Measurements from ENCODE around the gene ERVFRD-1.

Gene ERVFRD-1

DNA sequence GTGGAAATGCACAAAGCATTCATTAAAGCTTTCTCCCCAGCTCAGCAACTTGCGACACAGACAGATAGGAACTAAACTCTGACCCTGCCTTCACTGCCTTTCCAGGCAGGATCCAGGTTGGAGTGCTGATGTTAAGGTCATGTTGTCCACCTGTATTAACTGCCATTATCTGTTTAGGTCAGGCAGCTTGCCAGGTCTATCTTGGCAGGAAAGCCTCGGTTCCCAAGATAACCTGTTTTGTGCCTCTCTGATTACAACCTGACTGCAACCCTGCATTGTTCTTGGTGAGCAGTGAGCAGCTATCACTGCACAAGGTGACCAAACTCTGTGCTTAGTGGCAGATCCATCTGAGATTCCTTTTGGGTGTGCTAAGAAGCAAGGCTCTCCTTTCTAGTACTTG lies 44.2 kb downstream of the ERVFRD-1 start:
- no peak for DNase-seq (ENCODE audit: low read depth)
- H3K4me3 ChIP-seq (ENCODE audit: low read depth, low read length): no peak overlapping the region
- in situ Hi-C loops (cut with HindIII; ENCODE audit: low sequenced_read_pairs): no loop called here
- TF ChIP-seq, protein P1, sequence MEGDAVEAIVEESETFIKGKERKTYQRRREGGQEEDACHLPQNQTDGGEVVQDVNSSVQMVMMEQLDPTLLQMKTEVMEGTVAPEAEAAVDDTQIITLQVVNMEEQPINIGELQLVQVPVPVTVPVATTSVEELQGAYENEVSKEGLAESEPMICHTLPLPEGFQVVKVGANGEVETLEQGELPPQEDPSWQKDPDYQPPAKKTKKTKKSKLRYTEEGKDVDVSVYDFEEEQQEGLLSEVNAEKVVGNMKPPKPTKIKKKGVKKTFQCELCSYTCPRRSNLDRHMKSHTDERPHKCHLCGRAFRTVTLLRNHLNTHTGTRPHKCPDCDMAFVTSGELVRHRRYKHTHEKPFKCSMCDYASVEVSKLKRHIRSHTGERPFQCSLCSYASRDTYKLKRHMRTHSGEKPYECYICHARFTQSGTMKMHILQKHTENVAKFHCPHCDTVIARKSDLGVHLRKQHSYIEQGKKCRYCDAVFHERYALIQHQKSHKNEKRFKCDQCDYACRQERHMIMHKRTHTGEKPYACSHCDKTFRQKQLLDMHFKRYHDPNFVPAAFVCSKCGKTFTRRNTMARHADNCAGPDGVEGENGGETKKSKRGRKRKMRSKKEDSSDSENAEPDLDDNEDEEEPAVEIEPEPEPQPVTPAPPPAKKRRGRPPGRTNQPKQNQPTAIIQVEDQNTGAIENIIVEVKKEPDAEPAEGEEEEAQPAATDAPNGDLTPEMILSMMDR (IDR thresholded peaks at IDR 0.05; ENCODE audit: low read depth, low read length, missing control alignments): no peak

DNA sequence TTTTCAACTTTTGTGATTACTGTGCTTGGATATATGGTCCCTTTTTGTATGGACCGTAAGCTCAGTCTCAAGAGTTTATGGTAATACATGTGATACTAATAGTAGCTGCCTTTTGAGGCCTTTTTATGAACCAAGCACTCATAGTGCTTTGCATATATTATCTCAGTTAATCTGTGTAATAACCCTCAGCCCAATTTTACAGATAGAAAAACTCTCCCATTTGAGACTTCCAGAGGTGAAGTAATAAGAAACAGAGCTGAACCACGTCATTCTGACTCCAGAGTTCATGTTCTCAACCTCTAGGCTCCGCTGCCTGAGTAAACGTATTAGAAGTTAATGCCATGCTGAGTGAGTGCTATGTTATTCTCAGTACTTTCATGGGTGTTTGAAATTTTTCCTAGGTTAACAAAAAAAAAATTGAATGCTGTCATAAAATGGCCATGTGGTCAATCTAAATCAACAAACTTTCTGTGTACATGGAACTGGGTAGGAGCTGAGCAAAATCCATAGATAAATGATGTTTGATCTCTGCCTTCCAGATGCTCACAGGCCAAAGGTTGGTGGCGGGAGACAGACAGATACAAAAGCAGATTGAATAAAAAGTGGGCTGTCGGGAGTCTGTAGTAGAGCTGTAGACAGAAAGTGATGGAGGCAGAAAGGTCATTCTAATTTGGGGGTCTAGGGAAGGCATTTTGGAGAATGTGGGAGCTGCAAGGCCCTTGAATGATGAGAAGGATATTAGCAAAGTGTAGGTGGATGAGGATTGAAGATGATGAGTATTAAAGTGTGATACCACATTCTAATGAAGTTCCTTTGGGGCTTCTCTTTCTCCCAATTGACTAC lies 44.8 kb downstream of the ERVFRD-1 start:
- in situ Hi-C loops (cut with HindIII; ENCODE audit: low sequenced_read_pairs): no loop called here
- H3K4me3 ChIP-seq (ENCODE audit: low read depth, low read length): no peak overlapping the region
- no peak for DNase-seq (ENCODE audit: low read depth)
- TF ChIP-seq, protein P1 (IDR thresholded peaks at IDR 0.05; ENCODE audit: low read depth, low read length, missing control alignments): no peak

DNA sequence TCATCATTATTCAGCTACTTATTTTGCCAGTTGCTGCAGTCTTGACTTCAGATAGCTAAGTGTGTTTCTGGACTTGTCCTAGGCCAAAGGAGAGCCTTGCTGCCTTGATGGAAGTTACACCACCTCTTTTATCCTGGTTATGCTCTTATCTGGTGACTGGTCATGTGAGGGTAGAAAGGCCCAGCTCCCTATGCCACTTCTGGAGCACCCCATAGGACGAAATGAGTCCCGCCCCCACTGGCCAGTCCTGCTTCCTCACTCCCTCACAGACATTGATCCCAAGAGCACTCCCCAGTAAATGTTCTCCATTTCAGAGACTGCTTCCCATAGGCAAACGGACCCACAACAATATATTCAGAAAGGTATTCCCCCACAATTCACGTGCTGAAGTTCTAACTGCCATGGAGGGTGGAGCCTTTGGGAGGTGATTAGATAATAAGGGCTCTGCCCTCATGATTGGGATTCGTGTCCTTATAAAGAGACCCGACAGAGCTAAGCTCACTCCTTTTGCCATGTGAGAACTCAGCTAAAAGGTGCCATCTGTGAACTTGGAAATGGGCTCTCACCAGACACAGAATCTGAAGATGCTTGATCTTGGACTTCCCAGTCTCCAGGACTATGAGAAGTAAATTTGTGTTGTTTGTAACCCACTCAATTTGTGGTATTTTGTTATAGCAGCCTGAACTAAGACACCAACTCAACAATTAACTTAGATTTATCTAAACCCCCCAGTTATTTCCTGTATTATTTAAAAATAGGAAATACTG lies 45.9 kb downstream of the ERVFRD-1 start:
- no peak for DNase-seq (ENCODE audit: low read depth)
- H3K4me3 ChIP-seq (ENCODE audit: low read depth, low read length): no peak overlapping the region
- TF ChIP-seq, protein P1 (IDR thresholded peaks at IDR 0.05; ENCODE audit: low read depth, low read length, missing control alignments): no peak
- in situ Hi-C loops (cut with HindIII; ENCODE audit: low sequenced_read_pairs): no loop called here

DNA sequence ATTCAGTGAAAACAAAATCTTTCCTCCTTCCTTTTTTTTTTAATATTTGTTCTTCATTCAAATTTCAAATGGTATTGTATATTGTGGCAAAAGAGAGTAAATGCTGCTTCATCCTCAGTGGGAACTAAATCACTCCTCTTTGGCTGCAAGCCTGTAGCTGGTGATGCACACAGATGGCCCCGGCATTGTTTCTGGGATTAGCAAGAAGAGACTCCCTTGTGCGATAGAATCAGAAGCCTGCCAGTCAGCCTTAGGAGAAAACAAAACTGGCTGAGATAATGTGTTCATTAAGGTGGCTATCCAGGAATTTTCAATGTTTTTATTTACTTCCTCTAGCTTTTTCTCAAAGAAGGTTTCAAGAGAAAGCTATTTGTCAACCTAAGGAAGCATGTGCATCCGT lies 46.7 kb downstream of the ERVFRD-1 start:
- no peak for DNase-seq (ENCODE audit: low read depth)
- in situ Hi-C loops (cut with HindIII; ENCODE audit: low sequenced_read_pairs): no loop called here
- no peak overlapping the region for H3K4me3 ChIP-seq (ENCODE audit: low read depth, low read length)
- TF ChIP-seq, protein P1 (IDR thresholded peaks at IDR 0.05; ENCODE audit: low read depth, low read length, missing control alignments): no peak

DNA sequence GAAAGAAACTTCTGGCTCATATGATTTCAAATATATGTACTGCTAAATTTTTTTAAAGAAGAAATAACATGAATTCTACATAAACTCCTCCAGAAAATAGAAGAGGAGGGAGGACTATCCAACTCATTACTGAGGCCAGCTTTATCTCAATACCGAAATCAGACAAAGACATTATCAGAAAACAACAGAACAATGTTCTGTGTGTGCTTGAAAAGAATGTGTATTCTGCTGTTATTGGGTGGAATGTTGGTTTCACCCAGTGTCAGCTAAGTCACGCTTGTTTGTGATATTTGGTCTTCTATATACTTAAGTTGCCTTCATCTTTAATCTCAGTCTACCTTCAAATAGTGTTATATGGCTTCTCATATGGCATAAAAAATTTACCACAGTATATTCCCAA lies 48.8 kb downstream of the ERVFRD-1 start:
- TF ChIP-seq, protein P1 (IDR thresholded peaks at IDR 0.05; ENCODE audit: low read depth, low read length, missing control alignments): no peak
- H3K4me3 ChIP-seq (ENCODE audit: low read depth, low read length): no peak overlapping the region
- no peak for DNase-seq (ENCODE audit: low read depth)
- in situ Hi-C loops (cut with HindIII; ENCODE audit: low sequenced_read_pairs): no loop called here

DNA sequence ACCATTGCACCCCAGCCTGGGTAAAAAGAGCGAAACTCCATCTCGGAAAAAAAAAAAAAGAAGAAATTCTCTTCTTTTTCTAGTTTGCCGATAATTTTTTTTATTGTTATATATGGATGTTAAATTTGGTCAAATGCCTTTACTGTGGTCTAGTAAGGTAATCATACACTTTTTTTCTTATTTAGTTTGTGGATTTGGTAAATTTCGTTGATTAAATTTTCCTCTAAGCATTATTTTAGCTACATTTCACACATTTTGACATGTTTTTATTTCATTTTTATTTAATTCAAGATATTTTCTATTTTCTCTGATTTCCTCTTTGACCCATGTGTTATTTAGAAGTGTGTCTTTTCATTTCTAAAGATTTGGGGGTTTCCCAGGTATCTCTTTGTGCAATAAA lies 49.4 kb downstream of the ERVFRD-1 start:
- no peak overlapping the region for H3K4me3 ChIP-seq (ENCODE audit: low read depth, low read length)
- in situ Hi-C loops (cut with HindIII; ENCODE audit: low sequenced_read_pairs): no loop called here
- TF ChIP-seq, protein P1 (IDR thresholded peaks at IDR 0.05; ENCODE audit: low read depth, low read length, missing control alignments): no peak
- no peak for DNase-seq (ENCODE audit: low read depth)

Measured in astrocyte of the cerebellum (primary cell).